CD4-positive, alpha-beta T cell treated with Interleukin-2 at 100 ng/mL for 4 hours (primary cell): Measurements from ENCODE around the gene SEZ6L.
A peak's percentile ranks its signal among the peaks of the same experiment; 100 is the strongest.

Experiments used
- DNase-seq: peaks from one replicate; pipeline ENCODE4 v3.0.0-alpha.2; 2020; ENCODE audit warnings: low spot score

SEZ6L gene

GRCh38 chr22:26334232-26334631 lies 165.0 kb downstream of the SEZ6L start:
- DNase-seq = no peak

- no peak for DNase-seq
Observed at GRCh38 chr22:26336773-26337172, 167.5 kb downstream of the SEZ6L start.

- DNase-seq = no peak
Observed at GRCh38 chr22:26339755-26340154, 170.5 kb downstream of the SEZ6L start.

- no peak for DNase-seq
Observed at GRCh38 chr22:26342745-26343410, 173.6 kb downstream of the SEZ6L start.

GRCh38 chr22:26345496-26345895 lies 176.2 kb downstream of the SEZ6L start:
- DNase-seq = no peak

GRCh38 chr22:26348810-26349526 lies 179.7 kb downstream of the SEZ6L start:
- no peak for DNase-seq

GRCh38 chr22:26354707-26355106 lies 185.4 kb downstream of the SEZ6L start:
- DNase-seq = no peak

- no peak for DNase-seq
Observed at GRCh38 chr22:26357281-26357680, 188.0 kb downstream of the SEZ6L start.

- DNase-seq = no peak
Observed at GRCh38 chr22:26357813-26358212, 188.6 kb downstream of the SEZ6L start.

- no peak for DNase-seq
Observed at GRCh38 chr22:26359156-26359555, 189.9 kb downstream of the SEZ6L start.

- DNase-seq = peak; percentile 70
Observed at GRCh38 chr22:26360169-26360885, 191.1 kb downstream of the SEZ6L start.

- DNase-seq = no peak
Observed at GRCh38 chr22:26362471-26362870, 193.2 kb downstream of the SEZ6L start.

GRCh38 chr22:26364066-26365015 lies 195.1 kb downstream of the SEZ6L start:
- peak; percentile 63 for DNase-seq

GRCh38 chr22:26367402-26368245 lies 198.4 kb downstream of the SEZ6L start:
- peak; percentile 56 for DNase-seq

- DNase-seq = no peak
Observed at GRCh38 chr22:26372890-26373289, 203.6 kb downstream of the SEZ6L start.

GRCh38 chr22:26374391-26375026 lies 205.2 kb downstream of the SEZ6L start:
- no peak for DNase-seq

GRCh38 chr22:26377170-26377830 lies 208.0 kb downstream of the SEZ6L start:
- DNase-seq = no peak

GRCh38 chr22:26380072-26380830 lies 211.0 kb downstream of the SEZ6L start:
- DNase-seq = no peak

- DNase-seq = no peak
Observed at GRCh38 chr22:26382782-26383181, 213.5 kb downstream of the SEZ6L start.
